GM19239 (cell line): Measurements from ENCODE around the gene MFAP5.
"Not testable (repeated sequence)": the region's sequence is repeated elsewhere in the genome, so short reads cannot be mapped to it uniquely, and the experiment has no call there.

Source experiments
- DNase-seq: peaks from one replicate; pipeline ENCODE4 v3.0.0; 2011; ENCODE audit warnings: low spot score; ENCODE audit not compliant: insufficient read length
- FAIRE-seq: peaks from 2 replicates; lab custom pipeline; 2011; peaks lifted over from hg19 to GRCh38; lab: Jason Lieb, UNC

The MFAP5 gene

DNA sequence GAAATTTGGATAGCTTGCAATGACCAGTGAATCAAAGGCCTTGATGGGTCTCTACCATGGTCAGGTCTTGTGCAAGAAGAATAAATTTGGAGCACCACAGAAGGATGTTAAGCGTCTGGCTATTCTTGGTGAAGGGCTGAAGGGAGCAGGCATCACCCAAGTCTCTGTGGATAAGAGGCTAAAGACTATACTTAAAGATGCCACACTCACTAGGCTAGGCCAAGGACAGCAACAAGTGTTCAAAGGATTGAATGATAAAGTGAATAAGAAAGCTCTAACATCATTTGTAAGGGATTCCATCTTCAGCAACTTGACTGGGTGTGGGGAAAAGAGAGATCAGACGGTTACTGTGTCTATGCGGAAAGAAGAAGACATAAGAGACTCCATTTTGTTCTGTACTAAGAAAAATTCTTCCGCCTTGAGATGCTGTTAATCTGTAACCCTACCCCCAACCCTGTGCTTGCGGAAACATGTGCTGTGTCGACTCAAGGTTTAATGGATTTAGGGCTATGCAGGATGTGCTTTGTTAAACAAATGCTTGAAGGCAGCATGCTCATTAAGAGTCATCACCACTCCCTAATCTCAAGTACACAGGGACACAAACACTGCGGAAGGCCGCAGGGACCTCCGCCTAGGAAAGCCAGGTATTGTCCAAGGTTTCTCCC lies 27.2 kb downstream of the MFAP5 start:
- FAIRE-seq, DNase-seq: not testable (repeated sequence)

DNA sequence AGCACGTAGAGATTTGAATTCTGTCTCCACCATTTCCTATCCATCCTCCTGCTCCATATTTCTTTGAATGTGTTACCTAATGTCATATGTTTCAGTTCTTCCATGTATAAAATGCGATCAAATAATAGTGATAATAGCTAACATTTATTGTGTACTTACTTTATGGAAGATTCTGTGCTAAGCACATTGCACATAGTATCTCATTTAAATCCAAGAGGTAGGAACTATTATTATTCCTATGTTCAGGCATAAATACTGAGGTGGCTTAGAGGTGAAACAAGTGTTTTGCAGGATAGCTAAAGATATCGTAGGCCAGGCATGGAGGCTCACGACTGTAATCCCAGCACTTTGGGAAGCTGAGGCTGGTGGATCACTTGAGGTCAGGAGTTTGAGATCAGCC lies 32.5 kb downstream of the MFAP5 start:
- no peak for FAIRE-seq
- DNase-seq = no peak

DNA sequence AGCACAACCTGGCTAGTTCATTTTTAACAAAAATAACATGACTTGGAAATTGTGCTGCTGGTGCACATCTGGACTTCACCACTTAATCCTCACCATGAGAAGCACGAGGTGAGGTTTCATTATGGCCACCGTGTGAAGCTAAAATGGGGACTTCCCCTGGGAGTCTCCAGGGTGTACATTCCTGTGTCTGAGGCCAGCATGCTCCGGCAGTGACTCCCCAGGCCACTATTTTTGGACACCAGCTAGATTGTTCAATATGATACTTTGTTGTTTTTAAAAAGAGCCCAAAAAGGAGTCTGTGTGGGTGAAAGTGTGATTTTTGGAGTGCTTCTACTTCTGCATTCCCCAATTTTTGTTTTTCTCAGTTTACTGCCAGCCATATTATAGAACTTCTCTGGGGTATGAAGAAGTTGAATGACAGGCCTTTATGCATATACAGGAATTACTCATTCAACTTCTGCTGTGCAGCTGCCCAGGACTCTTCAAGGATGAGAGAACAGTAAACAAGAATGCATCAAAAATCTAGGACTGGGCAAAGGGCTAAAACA lies 33.1 kb downstream of the MFAP5 start:
- FAIRE-seq (peak; percentile 98), DNase-seq (peak; percentile 57)

DNA sequence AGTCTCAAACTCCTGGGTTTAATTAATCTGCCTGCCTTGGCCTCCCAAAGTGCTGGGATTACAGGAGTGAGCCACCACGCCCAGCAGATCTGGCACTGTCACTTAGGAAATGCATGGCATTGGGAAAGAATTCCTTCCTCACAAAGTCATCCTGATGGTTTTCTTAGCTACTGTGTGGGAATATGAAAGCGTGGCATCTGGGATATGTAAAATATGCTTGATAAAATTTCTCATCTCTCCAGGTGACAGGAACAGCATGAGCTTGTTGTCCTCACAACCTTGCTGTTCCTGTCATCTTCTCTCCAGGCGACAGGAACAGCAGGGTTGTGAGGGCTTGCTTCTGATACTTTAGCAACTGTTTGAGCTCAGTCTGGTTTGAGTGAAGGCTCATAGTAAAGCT lies 33.9 kb downstream of the MFAP5 start:
- peak; percentile 80 for FAIRE-seq
- DNase-seq = no peak

DNA sequence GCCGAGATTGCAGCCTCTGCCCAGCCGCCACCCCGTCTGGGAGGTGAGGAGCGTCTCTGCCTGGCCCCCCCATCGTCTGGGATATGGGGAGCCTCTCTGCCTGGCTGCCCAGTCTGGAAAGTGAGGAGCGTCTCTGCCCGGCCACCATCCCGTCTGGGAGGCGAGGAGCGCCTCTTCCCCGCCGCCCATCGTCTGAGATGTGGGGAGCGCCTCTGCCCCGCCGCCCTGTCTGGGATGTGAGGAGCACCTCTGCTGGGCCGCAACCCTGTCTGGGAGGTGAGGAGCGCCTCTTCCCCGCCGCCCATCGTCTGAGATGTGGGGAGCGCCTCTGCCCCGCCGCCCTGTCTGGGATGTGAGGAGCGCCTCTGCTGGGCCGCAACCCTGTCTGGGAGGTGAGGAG lies 37.9 kb downstream of the MFAP5 start:
- FAIRE-seq, DNase-seq: not testable (repeated sequence)

DNA sequence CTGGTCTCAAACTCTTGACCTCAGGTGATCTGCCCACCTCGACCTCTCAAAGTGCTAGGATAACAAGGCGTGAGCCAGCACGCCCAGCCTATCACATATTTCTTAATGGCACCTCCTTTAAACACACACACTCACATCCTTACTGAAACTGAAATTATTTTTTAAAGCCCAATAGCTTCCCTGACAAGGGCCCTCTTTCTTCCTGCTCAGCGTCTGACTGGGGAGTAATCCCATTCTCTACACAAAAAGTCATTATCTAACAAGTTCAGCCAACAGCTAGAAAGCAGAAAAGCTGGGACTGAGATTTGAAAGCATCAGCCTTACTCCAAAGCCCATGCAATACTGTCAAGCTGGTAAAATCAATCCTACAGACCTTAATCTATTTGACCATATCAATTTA lies 40.0 kb downstream of the MFAP5 start:
- no peak for DNase-seq
- peak; percentile 28 for FAIRE-seq

DNA sequence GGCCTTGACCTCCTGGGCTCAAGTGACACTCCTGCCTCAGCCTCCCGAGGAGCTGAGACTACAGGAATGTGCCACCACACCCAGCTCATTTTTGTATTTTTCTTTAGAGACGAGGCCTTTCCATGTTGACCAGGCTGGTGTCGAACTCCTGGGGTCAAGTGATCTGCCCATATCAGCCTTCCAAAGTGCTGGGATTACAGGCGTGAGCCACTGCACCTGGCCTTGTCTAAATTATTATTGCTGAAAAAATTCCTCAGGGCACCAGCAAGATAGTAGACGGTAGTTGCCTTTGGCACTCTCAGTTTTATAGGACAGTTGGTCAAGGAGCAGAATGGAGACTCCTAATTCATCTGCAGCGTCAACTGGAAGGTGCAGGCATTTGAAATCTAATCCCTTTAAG lies 47.4 kb downstream of the MFAP5 start:
- no peak for FAIRE-seq
- no peak for DNase-seq

DNA sequence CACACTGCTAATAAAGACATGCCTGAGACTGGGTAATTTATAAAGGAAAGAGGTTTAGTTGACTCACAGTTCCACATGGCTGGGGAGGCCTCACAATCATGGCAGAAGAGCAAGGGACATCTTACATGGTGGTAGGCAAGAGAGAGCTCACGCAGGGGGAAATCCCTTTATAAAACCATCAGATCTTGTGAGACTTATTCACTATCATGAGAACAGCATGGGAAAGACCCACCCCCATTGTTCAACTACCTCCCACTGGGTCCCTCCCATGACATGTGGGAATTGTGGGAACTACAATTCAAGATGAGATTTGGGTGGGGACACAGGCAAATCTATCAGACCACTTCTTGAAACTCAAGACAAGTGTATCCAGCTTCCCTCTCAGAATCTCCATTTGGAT lies 48.7 kb downstream of the MFAP5 start:
- not testable (repeated sequence) for DNase-seq, FAIRE-seq

DNA sequence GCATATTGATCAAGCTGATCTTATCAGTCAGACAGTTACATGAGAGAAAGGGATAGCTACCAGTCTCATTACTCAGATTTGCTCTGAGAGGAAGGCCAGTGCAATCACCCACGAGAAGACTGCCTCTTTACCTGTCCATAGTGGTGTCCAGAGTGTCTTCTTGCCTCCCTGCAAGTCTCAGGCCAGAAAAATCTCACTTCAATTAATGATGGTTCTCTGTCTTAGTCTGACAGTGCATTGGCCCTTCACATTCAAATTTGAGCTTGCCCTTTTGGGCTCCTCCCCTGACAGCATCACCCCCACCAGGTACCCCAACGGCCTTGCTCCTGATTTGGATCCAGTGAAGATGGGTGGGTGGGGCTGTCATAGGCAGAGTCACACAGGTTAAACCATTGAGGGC lies 50.0 kb downstream of the MFAP5 start, which contains the start of gene AICDA:
AICDA (minus strand) TSS at position 231 of the 400 bp plus-strand sequence; CDS start at position 139, 92 bp downstream.
- FAIRE-seq (no peak), DNase-seq (no peak)

DNA sequence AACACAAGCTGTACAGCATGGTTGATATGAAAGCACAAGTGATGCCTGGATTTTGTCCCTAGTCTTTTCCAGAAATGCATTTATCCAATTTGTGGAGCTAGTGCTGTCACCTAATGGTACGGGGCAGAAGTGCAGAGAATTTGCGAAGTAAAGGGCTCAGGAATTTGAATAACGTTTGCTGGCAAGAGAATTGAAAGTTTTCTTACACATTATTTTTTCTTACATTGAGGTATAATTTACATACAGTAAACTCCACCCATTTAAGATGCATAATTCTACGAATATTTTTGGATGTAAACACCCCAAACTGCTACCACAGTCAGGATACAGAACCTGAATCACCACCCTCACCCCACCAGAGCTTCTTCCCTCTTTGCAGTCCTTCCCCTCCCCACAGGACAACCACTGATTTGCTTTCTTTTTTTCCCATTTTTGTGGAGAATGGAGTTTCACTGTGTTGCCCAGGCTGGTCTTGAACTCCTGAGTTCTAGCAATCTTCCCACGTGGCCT lies 53.5 kb downstream of the MFAP5 start:
- DNase-seq (peak; percentile 39), FAIRE-seq (peak; percentile 94)

DNA sequence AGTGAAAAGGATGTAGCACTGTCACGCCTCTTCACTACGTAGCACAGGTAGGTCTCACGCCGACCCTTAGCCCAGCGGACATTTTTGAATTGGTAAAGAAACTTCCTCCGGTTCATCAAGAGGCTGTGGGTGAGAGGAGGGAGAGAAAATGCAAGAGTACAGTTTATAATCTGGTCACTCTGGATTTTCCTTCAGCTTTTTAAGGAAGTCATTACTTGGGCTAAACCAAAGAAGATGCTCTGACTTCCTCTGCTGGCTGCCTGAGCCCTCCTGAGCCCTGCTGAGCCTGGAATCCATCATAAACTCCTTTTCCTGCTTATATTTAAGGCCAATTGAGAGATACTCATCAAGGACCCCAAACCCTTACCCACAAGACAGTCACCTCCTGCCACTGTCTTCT lies 55.7 kb downstream of the MFAP5 start:
- FAIRE-seq (no peak), DNase-seq (no peak)

DNA sequence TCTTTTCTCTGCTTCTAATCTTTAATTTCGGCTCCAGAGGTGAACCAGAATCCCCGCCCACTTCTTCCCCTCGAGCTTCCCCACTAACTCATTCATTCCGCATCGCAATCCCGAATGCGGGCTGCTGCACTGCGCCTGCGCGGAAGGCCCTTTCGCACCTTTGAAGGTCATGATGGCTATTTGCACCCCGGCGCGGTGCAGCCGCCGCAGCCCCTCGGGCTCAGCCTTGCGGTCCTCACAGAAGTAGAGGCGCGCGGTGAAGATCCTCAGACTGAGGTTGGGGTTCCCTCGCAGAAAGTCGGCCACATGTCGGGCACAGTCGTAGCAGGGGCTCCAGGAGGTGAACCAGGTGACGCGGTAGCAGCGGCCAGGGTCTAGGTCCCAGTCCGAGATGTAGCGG lies 57.6 kb downstream of the MFAP5 start:
- FAIRE-seq (no peak), DNase-seq (no peak)

DNA sequence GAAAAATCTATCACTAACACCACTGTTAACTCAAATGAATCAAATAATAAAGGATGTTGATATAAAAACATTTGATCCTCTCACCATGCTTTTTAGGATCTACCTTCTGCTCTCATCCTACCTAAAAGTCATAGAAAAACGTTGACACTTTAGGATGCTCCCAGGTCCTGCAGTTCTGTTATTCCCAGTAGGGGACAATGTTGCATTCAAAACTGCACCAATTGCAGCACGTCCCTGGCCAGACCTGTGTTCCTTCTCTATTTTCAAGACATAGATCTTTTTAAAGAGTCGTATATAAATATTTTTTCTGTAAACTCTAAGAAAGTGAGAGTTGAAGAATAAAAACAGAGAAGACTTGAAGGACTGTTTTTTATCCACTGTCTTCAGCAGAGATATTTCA lies 58.8 kb downstream of the MFAP5 start:
- FAIRE-seq = peak; percentile 35

DNA sequence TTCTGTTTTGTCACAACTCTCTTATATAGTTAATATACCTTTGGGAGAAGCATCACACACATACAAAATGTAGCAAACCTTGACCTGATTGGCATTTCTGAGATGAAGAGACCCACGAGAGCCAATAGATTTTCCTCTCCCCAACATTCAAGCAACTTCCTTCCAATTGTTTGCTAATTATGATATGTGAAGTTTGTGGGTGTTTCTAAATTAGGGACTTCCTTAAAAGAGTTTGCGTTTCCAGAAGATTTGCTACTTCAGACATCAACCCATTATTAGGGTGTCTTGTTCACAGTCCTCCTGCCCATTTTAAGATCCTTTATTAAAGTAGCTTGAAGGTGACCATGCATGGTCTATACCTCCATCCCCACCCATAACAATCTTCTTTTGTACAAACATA lies 59.3 kb downstream of the MFAP5 start:
- DNase-seq (no peak), FAIRE-seq (no peak)

More for the DNA sequence above, 58.8 kb downstream of the MFAP5 start:
- DNase-seq = no peak

DNA sequence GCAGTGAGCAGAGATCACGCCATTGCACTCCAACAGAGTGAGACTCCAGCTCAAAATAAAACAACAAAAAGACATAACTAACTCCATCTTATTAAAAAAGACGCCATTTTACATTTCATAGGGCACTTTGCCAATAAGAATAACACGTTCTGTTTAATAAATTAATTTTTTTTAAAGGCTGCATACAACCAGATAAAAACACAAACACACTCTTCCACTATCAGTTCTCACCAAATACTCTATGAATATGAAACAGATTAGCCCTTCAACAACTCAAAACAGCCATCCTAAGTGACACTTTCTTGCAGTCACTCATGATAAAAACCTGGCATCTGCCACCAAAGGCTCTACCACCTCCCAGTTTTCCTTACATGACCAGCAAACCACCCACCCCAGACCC lies 66.1 kb downstream of the MFAP5 start:
- no peak for DNase-seq
- FAIRE-seq = no peak
